GM10248 (cell line): ENCODE results near the gene NARS2.

Source experiments
- CTCF ChIA-PET: fragments of 300-600 bp; sonication (Branson Sonifier 250); formaldehyde crosslinking; extraction: SDS; loops from one replicate; lab custom pipeline; 2021; ENCODE audit warnings: antibody characterized with exemption; lab: Yijun Ruan, JAX
- POLR2A ChIA-PET: fragments of 350-650 bp; sonication (Branson Sonifier 250); formaldehyde crosslinking; extraction: SDS; loops from one replicate; lab custom pipeline; 2020; ENCODE audit warnings: antibody characterized with exemption; lab: Yijun Ruan, JAX
- DNase-seq: peaks from one replicate; pipeline ENCODE4 v3.0.0; 2012; ENCODE audit errors: extremely low spot score
- TF ChIP-seq, protein P1 (sequence below): IDR thresholded peaks from 2 replicates; pipeline ENCODE4 v1.5.1; 2012; ENCODE audit warnings: mild to moderate bottlenecking, low read depth; ENCODE audit errors: extremely low read depth, missing control alignments, control extremely low read depth

NARS2 gene

DNA sequence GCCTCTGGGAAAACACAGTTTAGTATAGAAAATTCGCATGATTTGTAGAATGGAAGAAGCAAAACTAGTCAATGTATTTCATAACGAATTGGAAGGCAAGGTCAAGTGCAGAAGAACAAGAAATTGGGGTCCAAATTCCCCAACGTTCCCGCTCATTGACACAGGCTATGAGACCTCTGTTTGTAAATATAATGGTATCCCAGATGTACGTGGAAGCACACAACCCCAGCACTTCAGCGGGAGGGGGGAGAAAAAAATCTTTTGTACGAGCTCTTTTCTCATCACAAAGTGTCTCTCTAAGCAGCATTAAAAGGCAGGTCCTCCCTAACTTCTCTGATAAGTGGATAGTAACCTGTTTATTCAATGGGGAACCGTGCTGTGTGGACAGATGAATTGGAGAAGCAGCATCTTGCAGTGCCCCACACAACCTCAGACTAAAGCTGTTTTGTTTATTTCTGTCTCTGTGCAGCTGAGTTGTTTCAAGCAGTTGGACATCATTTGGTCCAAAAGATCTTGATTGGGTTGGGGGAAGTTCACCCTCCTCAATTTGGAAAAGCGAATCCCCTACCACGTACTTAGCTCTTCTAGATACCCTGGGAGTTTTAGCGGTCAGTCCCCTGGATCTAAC lies 156.0 kb downstream of the NARS2 start:
- TF ChIP-seq, protein P1, sequence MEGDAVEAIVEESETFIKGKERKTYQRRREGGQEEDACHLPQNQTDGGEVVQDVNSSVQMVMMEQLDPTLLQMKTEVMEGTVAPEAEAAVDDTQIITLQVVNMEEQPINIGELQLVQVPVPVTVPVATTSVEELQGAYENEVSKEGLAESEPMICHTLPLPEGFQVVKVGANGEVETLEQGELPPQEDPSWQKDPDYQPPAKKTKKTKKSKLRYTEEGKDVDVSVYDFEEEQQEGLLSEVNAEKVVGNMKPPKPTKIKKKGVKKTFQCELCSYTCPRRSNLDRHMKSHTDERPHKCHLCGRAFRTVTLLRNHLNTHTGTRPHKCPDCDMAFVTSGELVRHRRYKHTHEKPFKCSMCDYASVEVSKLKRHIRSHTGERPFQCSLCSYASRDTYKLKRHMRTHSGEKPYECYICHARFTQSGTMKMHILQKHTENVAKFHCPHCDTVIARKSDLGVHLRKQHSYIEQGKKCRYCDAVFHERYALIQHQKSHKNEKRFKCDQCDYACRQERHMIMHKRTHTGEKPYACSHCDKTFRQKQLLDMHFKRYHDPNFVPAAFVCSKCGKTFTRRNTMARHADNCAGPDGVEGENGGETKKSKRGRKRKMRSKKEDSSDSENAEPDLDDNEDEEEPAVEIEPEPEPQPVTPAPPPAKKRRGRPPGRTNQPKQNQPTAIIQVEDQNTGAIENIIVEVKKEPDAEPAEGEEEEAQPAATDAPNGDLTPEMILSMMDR: no peak
- ChIA-PET POLR2A (interaction anchor here (0.8 kb wide), 1 partner anchor 9 kb away, joined by 3 read pairs; no protein-coding TSS in a partner anchor), CTCF (interaction anchor here (0.6 to 10.6 kb wide), 14 partner anchors 13 to 341 kb away, joined by 3 to 129 read pairs (median 4); no protein-coding TSS in a partner anchor)
- DNase-seq: no peak

- TF ChIP-seq, protein P1: peak; percentile 15
- DNase-seq: peak; percentile 85
- ChIA-PET POLR2A (interaction anchor here (0.8 kb wide), 1 partner anchor 12 kb away, joined by 3 read pairs; no protein-coding TSS in a partner anchor), CTCF (interaction anchor here (0.7 to 10.6 kb wide), 13 partner anchors 14 to 341 kb away, joined by 3 to 129 read pairs (median 4); no protein-coding TSS in a partner anchor)
Observed at GRCh38 chr11:78417888-78418583, 156.6 kb downstream of the NARS2 start.

DNA sequence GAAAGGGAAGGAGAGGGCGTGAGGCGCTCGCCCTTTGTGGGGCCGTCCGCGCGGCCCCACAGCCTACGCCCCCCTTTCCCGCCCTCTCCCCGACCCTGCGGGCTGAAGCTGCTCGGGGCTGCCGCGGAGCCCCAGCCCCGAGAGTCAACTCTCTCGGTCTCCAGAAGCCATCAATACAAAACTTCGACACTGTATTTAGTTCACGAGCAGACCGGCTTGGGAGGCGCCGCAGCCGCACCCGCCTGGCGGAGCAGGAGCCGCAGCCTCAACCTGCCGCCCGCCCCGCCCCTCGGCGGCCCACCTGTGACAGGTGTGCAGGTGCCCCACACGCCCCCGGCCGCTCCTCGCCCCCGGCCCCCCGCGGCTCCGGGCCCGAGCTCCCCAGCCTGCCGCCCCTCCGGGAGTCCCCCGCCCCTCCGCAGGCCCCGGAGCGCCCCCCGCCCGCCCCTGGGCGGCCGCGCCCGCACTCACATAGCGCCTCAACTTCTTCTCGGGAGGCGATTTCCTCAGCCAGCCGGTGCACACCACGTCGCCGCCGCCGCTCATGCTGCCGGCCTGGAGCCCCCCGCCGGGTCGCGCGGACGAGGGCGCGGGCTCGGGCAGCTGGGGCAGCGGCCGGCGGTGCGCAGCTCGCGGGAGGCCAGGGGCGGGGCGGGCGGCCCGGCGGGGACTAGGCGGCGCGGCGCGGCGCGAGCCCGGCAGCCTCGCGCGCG lies 157.3 kb downstream of the NARS2 start, which contains the start of gene GAB2:
TSS of gene GAB2 (minus strand) at position 646 of the 713 bp plus-strand sequence. CDS start at position 546, 100 bp downstream.
- TF ChIP-seq, protein P1: no peak
- ChIA-PET POLR2A (interaction anchor here (0.8 kb wide), 1 partner anchor 11 kb away, joined by 3 read pairs; no protein-coding TSS in a partner anchor), CTCF (interaction anchor here (0.9 to 10.6 kb wide), 13 partner anchors 11 to 190 kb away, joined by 3 to 129 read pairs (median 4); no protein-coding TSS in a partner anchor)
- DNase-seq: no peak

DNA sequence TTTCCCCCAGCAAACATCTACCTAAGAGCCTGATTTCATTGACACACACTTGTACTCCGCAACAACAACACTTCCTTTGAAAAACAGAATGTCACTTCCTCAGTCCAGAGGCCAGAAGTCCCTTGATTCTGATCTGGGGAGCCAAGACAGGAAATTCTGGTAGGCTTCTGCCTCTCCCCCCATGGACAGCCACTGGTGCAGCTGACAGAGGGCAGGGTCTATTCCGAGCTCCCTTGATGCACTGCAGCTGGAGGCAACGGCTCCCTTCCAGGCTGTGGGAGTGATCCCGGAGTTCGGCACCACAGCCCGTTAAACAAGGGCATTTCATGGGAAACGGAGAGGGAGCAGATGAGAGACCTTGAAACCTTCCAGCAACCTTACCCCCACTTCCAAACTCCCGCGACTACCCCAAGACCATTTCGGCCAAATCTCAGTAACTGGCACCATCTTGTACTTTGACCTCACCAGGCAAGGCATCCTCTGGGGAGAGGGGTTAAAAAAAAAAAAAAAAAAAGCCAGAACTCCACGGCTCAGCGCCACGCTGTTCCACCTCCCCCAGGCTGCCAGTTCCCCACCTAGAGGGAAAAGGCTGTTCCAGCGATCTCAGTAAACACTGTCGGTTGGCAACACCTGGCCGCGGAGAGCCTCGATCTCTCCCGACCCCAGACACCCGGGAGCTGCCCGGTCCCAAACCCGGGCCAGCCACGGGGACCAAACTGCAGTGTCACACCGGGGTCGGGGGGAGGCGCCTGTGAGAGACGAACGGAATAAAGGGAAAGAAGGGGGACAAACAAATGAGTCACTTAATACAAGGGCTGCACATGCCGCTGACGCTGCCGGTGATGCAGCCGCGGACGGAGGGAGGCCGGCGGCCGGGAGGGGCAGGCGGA lies 158.1 kb downstream of the NARS2 start:
- TF ChIP-seq, protein P1: peak; percentile 56
- POLR2A ChIA-PET: interaction anchor here (0.6 kb wide), 1 partner anchor 21 kb away, joined by 6 read pairs; no protein-coding TSS in a partner anchor
- DNase-seq: peak; percentile 84
- CTCF ChIA-PET: interaction anchor here (1.0 to 10.6 kb wide), 18 partner anchors 8 to 189 kb away, joined by 3 to 129 read pairs (median 4); no protein-coding TSS in a partner anchor

- ChIA-PET CTCF (interaction anchor here (0.9 to 10.6 kb wide), 14 partner anchors 9 to 188 kb away, joined by 3 to 129 read pairs (median 4); no protein-coding TSS in a partner anchor), POLR2A (no interaction called here)
- DNase-seq: no peak
- TF ChIP-seq, protein P1: no peak
Observed at GRCh38 chr11:78415338-78415737, 159.3 kb downstream of the NARS2 start.
